Neuronal stem cell (in vitro differentiated cells): Measurements from ENCODE around the gene GSTM3.
"Not testable (repeated sequence)": the region's sequence is repeated elsewhere in the genome, so short reads cannot be mapped to it uniquely, and the experiment has no call there.

Experiments
- DNase-seq: peaks from one replicate; pipeline ENCODE4 v3.0.0-alpha.2; 2013; ENCODE audit warnings: low spot score
- H2AFZ ChIP-seq: one replicate; pipeline ENCODE4 v1.6.1; 2013; ENCODE audit warnings: mild to moderate bottlenecking, low read length, inconsistent platforms
- H2AK5ac ChIP-seq: 2 replicates; pipeline ENCODE4 v1.6.1; 2013; ENCODE audit warnings: low read depth, mild to moderate bottlenecking, inconsistent platforms, low read length, moderate library complexity, mixed read lengths
- H2BK120ac ChIP-seq: 2 replicates; pipeline ENCODE4 v1.6.1; 2013; ENCODE audit warnings: low read depth, mild to moderate bottlenecking, inconsistent platforms, low read length, moderate library complexity, mixed read lengths
- H2BK12ac ChIP-seq: one replicate; pipeline ENCODE4 v1.6.1; 2013; ENCODE audit warnings: low read length, inconsistent platforms
- H2BK15ac ChIP-seq: 2 replicates; pipeline ENCODE4 v1.6.1; 2013; ENCODE audit warnings: mild to moderate bottlenecking, low read length, inconsistent platforms, mixed read lengths
- H2BK5ac ChIP-seq: one replicate; pipeline ENCODE4 v1.6.1; 2013; ENCODE audit warnings: inconsistent platforms, mild to moderate bottlenecking, low read length, moderate library complexity
- H3K14ac ChIP-seq: one replicate; pipeline ENCODE4 v1.6.1; 2013; ENCODE audit warnings: low read length, inconsistent platforms
- H3K18ac ChIP-seq: 2 replicates; pipeline ENCODE4 v1.6.1; 2013; ENCODE audit warnings: low read length, inconsistent platforms
- H3K23ac ChIP-seq: 2 replicates; pipeline ENCODE4 v1.6.1; 2013; ENCODE audit warnings: low read depth, mild to moderate bottlenecking, mixed read lengths, low read length, inconsistent platforms; ENCODE audit not compliant: poor library complexity
- H3K27ac ChIP-seq: replicated peaks from 3 replicates; pipeline ENCODE4 v1.5.1; 2013; ENCODE audit warnings: low read length, inconsistent platforms
- H3K27me3 ChIP-seq, 3 experiments: 2 replicates each; pipeline ENCODE4 v1.6.1; 2013; ENCODE audit warnings: low read length in 3 of 3, mild to moderate bottlenecking in 2 of 3, inconsistent platforms in 1 of 3, low read depth in 1 of 3, mixed read lengths in 1 of 3, moderate library complexity in 1 of 3; ENCODE audit not compliant: control insufficient read depth in 3 of 3, insufficient read depth in 3 of 3
- H3K36me3 ChIP-seq, 2 donors: replicated peaks in 1 of 2; 2 replicates each; pipeline ENCODE4 v1.6.1; 2013; ENCODE audit warnings: low read length in 2 of 2; ENCODE audit not compliant: control insufficient read depth in 2 of 2, insufficient read depth in 2 of 2
- H3K4ac ChIP-seq: 2 replicates; pipeline ENCODE4 v1.6.1; 2013; ENCODE audit warnings: inconsistent platforms, mild to moderate bottlenecking, low read length, moderate library complexity
- H3K4me1 ChIP-seq, 2 donors: 1 replicate in 1 of 2; 2 replicates in 1 of 2; pipeline ENCODE4 v1.6.1; 2013; ENCODE audit warnings: low read length in 2 of 2, low read depth in 1 of 2; ENCODE audit not compliant: control insufficient read depth in 2 of 2, insufficient read depth in 1 of 2
- H3K4me2 ChIP-seq: one replicate; pipeline ENCODE4 v1.6.1; 2013; ENCODE audit warnings: mild to moderate bottlenecking, low read length, inconsistent platforms; ENCODE audit not compliant: insufficient read depth, poor library complexity, severe bottlenecking
- H3K4me3 ChIP-seq, 2 donors: 2 replicates each; pipeline ENCODE4 v1.5.1; 2013; ENCODE audit warnings: low read length in 2 of 2, mild to moderate bottlenecking in 2 of 2, inconsistent platforms in 1 of 2, moderate library complexity in 1 of 2
- H3K79me1 ChIP-seq: one replicate; pipeline ENCODE4 v1.6.1; 2013; ENCODE audit warnings: low read depth, mild to moderate bottlenecking, inconsistent platforms, low read length, moderate library complexity
- H3K9ac ChIP-seq: one replicate; pipeline ENCODE4 v1.6.1; 2013; ENCODE audit warnings: mild to moderate bottlenecking, low read depth, low read length, inconsistent platforms; ENCODE audit not compliant: poor library complexity
- H3K9me3 ChIP-seq, 2 donors: replicated peaks in 1 of 2; 2 replicates each; pipeline versions ENCODE3 to v1.6.1; 2013; ENCODE audit warnings: low read length in 2 of 2, mild to moderate bottlenecking in 2 of 2, inconsistent platforms in 1 of 2, low read depth in 1 of 2, mixed read lengths in 1 of 2, moderate library complexity in 1 of 2; ENCODE audit not compliant: control insufficient read depth in 2 of 2, insufficient read depth in 1 of 2
- H4K8ac ChIP-seq: one replicate; pipeline ENCODE4 v1.6.1; 2013; ENCODE audit warnings: low read depth, mild to moderate bottlenecking, inconsistent platforms, low read length, moderate library complexity
- H4K91ac ChIP-seq: one replicate; pipeline ENCODE4 v1.6.1; 2013; ENCODE audit warnings: low read length, low read depth, mild to moderate bottlenecking, inconsistent platforms; ENCODE audit not compliant: poor library complexity
- WGBS, 2 donors: extraction: QIAGEN DNeasy Blood & Tissue Kit; methylation state at CpG; one replicate each; pipeline ENCODE4 v1.1.7; 2013; ENCODE audit warnings: missing lambda C conversion rate in 2 of 2, mixed read lengths in 1 of 2; ENCODE audit not compliant: insufficient read length in 2 of 2, insufficient replicate concordance in 1 of 2; ENCODE audit errors: extremely low coverage in 2 of 2; 5-methylcytosine and 5-hydroxymethylcytosine counted together

GSTM3 gene

GRCh38 chr1:109712321-109712864 is 28.4 kb downstream of the GSTM3 start:
- DNase-seq = no peak
- Histone ChIP-seq H4K91ac (no peak overlapping the region), H3K18ac (no peak overlapping the region), H3K14ac (no peak overlapping the region), H2BK12ac (no peak overlapping the region), H3K36me3 (no peaks in the 10 kb centered on the region), H3K27me3 (peaks cover 0 to 14% (median 0%) of the 10 kb centered on the region in 3 experiments), H3K4me2 (no peak overlapping the region), H3K9me3 (no peaks in the 10 kb centered on the region), H2BK120ac (no peak overlapping the region), H3K4me3 (no peak overlapping the region), H3K4me1 (no peaks in the 10 kb centered on the region), H2BK5ac (no peak overlapping the region), H2AK5ac (no peak overlapping the region), H3K23ac (peak overlapping the region; percentile 55), H2BK15ac (no peak overlapping the region), H4K8ac (no peak overlapping the region), H3K4ac (no peak overlapping the region), H3K9ac (no peak overlapping the region), H2AFZ (no peak overlapping the region), H3K79me1 (no peaks in the 10 kb centered on the region), H3K27ac (no peak overlapping the region)
- WGBS, 2 donors = no CpG with 5 or more reads among the region's 22 CpGs

GRCh38 chr1:109711593-109712320 is 29.1 kb downstream of the GSTM3 start, which contains the start of gene GSTM5:
TSS of gene GSTM5 (plus strand) at chr1:109712251. CDS start at chr1:109712313, 62 bp downstream.
- H2BK15ac ChIP-seq, H3K27ac ChIP-seq, H3K4me3 ChIP-seq, H3K4ac ChIP-seq, H3K4me1 ChIP-seq, H3K9me3 ChIP-seq, H2BK5ac ChIP-seq, H3K79me1 ChIP-seq, H3K36me3 ChIP-seq, H3K14ac ChIP-seq, H4K91ac ChIP-seq, H4K8ac ChIP-seq, DNase-seq, H2AFZ ChIP-seq, H3K18ac ChIP-seq, H3K9ac ChIP-seq, H2BK120ac ChIP-seq, H2AK5ac ChIP-seq, H2BK12ac ChIP-seq: not testable (repeated sequence)
- Histone ChIP-seq H3K23ac (peak within 1 kb of the TSS; percentile 55), H3K27me3 (peaks cover 0 to 12% (median 0%) of the 10 kb centered on the region in 3 experiments), H3K4me2 (peak within 1 kb of the TSS; percentile 12)
- no CpG with 5 or more reads among the region's 33 CpGs for WGBS, 2 donors

- not testable (repeated sequence) for H3K18ac ChIP-seq, H3K14ac ChIP-seq
Measured at GRCh38 chr1:109709822-109710221, 31.0 kb downstream of the GSTM3 start.

GRCh38 chr1:109708949-109709348 is 31.9 kb downstream of the GSTM3 start:
- H4K8ac ChIP-seq, H2BK12ac ChIP-seq, H3K4me3 ChIP-seq, H2BK15ac ChIP-seq, H3K79me1 ChIP-seq, H3K9ac ChIP-seq, H3K4me2 ChIP-seq, H3K14ac ChIP-seq, H3K27me3 ChIP-seq, DNase-seq, H4K91ac ChIP-seq, H3K4ac ChIP-seq, H3K27ac ChIP-seq, H2BK5ac ChIP-seq, H2AK5ac ChIP-seq, H3K23ac ChIP-seq, H3K9me3 ChIP-seq, H2BK120ac ChIP-seq, H3K4me1 ChIP-seq, H2AFZ ChIP-seq, H3K36me3 ChIP-seq, H3K18ac ChIP-seq: not testable (repeated sequence)
- WGBS, 2 donors = no CpG with 5 or more reads among the region's 4 CpGs

More at GRCh38 chr1:109709822-109710221, 31.0 kb downstream of the GSTM3 start:
- H2BK12ac ChIP-seq, H3K4me2 ChIP-seq, H2AK5ac ChIP-seq, H4K8ac ChIP-seq, H3K4me3 ChIP-seq, H3K9me3 ChIP-seq, H3K23ac ChIP-seq, H3K79me1 ChIP-seq, H2AFZ ChIP-seq, H2BK120ac ChIP-seq, H4K91ac ChIP-seq, H3K4me1 ChIP-seq, DNase-seq, H3K27me3 ChIP-seq, H3K36me3 ChIP-seq, H2BK15ac ChIP-seq, H2BK5ac ChIP-seq, H3K9ac ChIP-seq, H3K4ac ChIP-seq, H3K27ac ChIP-seq: not testable (repeated sequence)
